T-helper 2 cell treated with Interferon-gamma antibody and Interleukin-4, amounts not matched to agents 100 ng/mL and 5 ng/mL, for 36 hours (primary cell): ENCODE measurements around the gene MAF. TPM values are rescaled to one million over a fixed set of nuclear protein-coding genes. Genes with fewer than 3 reads are reported as not detected.

ENCODE experiments used
- intact Hi-C: fragments of 100-400 bp; cut with micrococcal nuclease; formaldehyde crosslinking; loops from one replicate; pipeline ENCODE4 v1.15.1; 2023
- total RNA-seq: library from RNA; stranded (reverse); gene quantifications from 2 replicates; pipeline ENCODE4 v1.2.3, GENCODE V29; 2022

The MAF gene
- total RNA-seq, 1 donor from 2014 or later, result 46.2 TPM

GRCh38 chr16:79613009-79613408, 12.5 kb upstream of the MAF start:
- intact Hi-C loops, result no loop called here

- intact Hi-C loops, result no loop called here
Observed at GRCh38 chr16:79612207-79612606, 11.7 kb upstream of the MAF start.

GRCh38 chr16:79610771-79611170, 10.2 kb upstream of the MAF start:
- intact Hi-C loops, result no loop called here

GRCh38 chr16:79609861-79610260, 9.3 kb upstream of the MAF start:
- intact Hi-C loops, result loop anchor here (10.0 kb wide), 4 partner anchors 235 to 1395 kb away; partner anchors contain the start of genes CDYL2, CENPN and CMC2

DNA sequence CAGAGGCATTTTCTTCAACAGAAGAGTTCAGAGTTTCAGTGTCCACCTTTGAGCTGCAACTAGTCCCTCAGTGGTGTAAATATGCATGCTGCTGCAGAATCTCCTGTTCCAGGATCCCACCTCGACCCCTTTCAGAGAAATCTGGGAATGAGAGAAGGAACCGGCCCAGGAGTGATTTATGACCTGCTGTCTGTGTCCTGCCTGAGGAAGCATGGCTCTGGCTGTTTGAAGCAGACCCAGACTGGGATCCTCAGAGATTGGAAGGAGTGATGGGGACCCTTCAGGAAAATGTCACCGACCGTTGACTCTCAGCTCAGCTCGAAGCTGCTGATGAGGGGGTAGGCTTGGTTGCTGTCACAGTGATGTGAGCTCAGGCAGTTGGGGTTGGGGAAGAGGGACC, 8.4 kb upstream of the MAF start:
- intact Hi-C loops, result loop anchor here (10.0 kb wide), 4 partner anchors 236 to 1396 kb away; partner anchors contain the start of genes CDYL2, CENPN and CMC2

- intact Hi-C loops, result loop anchor here (10.0 kb wide), 4 partner anchors 237 to 1397 kb away; partner anchors contain the start of genes CDYL2, CENPN and CMC2
Observed at GRCh38 chr16:79607587-79607986, 7.0 kb upstream of the MAF start.

DNA sequence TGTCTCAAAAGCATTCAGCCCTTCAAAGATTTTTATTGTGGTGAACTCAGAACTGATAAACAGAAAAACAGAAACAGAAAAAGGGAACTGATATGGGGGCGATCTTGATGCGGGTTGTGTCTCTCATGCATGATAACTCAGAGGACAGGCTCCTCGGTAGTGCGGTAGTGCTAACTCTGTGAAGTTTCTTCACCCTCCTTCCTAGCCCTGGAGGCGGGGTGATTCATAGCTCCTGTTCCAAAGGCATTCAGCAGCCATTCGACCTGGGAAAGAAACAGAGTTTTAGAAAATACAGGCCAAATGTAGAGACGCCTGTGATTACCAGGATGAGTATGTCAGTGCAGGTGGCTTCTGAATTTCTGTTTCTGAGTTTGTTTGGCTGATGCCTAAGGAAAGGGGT, 5.5 kb upstream of the MAF start:
- intact Hi-C loops, result loop anchor here (10.0 kb wide), 4 partner anchors 239 to 1399 kb away; partner anchors contain the start of genes CDYL2, CENPN and CMC2

DNA sequence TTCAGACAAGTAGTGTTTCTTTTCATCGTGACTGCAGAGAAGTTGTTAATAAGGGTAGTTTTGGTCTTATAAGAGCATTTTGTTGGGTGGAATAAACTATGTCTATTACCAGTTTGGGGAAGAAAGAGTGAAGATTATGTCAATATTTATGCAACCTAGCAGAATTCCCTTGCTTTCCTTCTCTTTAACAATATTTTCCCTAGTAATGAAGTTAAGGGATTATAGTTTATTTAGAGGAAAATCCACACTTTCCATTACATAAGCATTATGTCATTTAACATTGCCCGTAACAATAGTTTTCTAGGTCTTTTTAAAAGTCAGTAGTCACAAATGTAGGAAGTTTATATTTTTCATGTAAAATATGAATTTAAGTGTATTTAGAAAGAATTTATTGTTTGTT, 2.5 kb upstream of the MAF start:
- intact Hi-C loops, result loop anchor here (2.0 to 10.0 kb wide), 8 partner anchors 242 to 1402 kb away; partner anchors contain the start of genes CDYL2, CENPN and CMC2

DNA sequence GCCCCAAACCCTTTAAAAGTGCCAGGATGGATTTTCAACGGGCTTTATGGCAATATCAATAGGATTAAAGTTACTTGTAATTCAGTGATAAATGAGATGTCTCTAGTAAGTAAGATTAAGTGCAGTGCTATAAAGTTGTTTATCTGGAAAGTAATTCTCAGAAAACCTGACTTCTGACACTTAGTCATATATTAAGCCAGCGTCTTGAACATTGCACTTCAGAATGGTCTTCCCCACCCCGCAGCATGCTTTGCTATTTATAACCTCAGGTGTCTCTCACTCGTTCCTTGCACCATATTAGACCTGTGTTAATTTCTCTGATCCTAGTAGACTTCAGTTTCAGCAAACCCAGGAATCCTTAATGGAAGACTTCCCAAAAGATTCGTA, 2.1 kb upstream of the MAF start:
- intact Hi-C loops, result loop anchor here (1.0 to 10.0 kb wide), 9 partner anchors 242 to 1402 kb away; partner anchors contain the start of genes CDYL2, CENPN and CMC2

GRCh38 chr16:79601931-79602627, 1.5 kb upstream of the MAF start:
- intact Hi-C loops, result loop anchor here (1.0 to 10.0 kb wide), 13 partner anchors 17 to 1403 kb away; partner anchors contain the start of genes CDYL2, CENPN and CMC2

GRCh38 chr16:79601092-79601930, 774 bp upstream of the MAF start:
- intact Hi-C loops, result loop anchor here (2.0 to 10.0 kb wide), 11 partner anchors 17 to 1403 kb away; partner anchors contain the start of genes CDYL2, CENPN and CMC2

GRCh38 chr16:79599837-79600637, 500 bp downstream of the MAF start:
- intact Hi-C loops, result loop anchor here (1.0 to 10.0 kb wide), 16 partner anchors 19 to 1501 kb away; partner anchors contain the start of genes CDYL2, CENPN, CMC2 and WWOX

- intact Hi-C loops, result no loop called here
Observed at GRCh38 chr16:79599256-79599836, 1.2 kb downstream of the MAF start.

DNA sequence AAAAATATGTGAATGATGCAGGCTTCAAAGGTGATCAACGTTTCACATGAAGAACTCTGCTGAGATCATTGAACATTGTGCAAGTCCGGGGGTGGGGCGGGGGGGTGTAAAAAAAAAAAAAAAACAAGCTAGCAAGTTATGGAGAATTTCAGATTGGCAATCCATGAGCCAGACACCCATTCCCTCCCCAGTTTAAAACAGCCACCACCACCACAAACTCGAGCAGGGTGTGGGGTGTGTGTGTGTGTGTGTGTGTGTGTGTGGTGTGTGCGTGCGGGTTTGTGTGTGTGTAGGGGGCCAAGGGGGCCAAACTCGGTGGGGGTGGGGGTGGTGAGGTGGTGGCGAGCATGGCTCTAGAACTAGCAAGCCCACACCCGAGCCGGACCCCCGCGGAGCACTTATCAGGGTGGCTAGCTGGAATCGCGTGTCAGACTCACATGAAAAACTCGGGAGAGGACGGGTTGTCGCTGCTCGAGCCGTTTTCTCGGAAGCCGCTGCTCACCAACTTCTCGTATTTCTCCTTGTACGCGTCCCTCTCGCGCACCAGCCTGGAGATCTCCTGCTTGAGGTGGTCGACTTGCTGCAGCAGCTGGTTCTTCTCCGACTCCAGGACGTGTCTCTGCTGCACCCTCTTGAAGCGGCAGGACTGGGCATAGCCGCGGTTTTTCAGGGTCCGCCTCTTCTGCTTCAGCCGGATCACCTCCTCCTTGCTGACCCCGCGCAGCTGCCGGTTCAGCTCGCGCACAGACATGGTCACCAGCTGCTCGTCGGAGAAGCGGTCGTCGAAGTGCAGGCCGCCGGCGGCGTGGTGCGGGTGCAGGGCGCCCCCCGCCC, 2.0 kb downstream of the MAF start:
- intact Hi-C loops, result no loop called here

- intact Hi-C loops, result no loop called here
Observed at GRCh38 chr16:79598063-79598347, 2.5 kb downstream of the MAF start.

DNA sequence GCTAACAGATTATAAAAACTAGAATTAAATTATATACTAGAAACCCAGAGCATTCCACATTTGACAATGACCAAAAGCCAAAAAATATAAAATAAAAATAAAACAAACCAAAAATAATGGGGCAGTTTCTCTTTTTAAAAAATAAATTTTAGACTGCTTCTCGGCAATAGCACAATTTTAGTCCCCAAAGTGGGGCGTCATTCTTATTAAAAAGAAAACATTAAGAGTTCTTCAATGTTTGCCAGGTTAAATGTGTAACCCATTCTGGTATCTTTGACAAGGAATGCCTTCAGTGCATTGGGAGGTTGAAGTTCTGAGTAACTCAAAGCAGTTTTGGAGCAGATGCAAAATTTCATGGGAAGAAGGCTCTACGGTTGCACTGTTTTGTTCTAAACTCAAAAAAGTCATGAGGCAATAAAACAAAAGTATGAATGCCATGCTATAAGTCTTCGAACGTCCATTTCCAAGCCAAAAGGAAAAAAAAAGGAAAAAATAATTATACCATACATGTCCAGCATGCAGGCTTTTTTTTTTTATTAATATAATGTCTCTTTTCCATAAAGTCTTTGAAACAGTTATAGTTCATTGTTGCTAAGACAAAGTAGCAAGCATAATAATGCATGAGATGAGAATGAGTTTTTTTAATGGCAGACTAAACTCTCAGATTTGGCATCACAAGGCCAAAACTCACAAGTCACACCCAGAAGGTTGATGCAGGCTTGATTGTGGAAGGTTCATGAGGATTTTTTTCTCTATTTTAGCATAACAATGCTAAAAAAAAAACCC, 3.1 kb downstream of the MAF start:
- intact Hi-C loops, result no loop called here

DNA sequence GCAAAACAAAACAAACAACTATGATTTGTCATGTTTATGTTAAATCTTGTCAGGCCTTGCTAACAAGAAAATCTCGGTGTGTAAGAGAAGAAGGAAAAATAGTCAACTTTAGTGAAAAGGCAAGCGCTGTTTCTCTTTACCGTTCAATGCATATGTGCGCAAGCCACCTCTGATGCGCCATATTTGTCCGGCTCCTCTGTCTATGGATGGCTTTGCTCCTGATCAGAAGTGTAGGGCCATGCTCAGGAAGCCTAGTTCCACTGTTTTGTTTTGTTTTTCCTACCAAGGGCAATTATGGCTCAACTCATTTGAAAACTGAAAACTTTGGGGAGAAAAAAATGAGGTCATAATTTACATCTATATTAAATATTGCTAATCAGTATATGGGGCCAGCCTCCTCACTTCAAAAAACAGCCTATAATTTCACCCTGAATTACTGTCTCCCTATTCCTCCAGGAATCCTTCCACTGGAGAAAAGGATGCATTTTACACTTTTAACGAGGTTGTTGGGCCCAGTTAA, 4.5 kb downstream of the MAF start:
- intact Hi-C loops, result no loop called here

GRCh38 chr16:79595231-79595641, 5.3 kb downstream of the MAF start:
- intact Hi-C loops, result no loop called here

DNA sequence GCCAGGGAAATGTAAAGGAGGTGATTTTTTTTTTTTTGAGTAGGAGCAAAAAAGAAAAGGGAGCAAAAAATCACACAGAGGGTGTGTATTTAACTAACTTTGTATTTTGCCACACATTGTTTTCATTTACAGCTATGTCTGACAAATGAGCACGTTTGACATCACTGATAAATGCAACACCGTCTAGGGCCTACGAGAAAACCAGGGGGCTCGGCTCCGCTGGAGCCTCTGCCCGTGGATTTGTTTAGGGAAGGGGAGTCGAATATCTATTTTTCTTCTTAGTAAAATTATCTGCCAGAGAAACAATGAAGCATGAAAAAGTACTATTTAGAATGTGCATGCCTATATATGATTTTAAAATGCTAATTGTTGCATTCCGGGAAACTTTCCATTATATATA, 6.8 kb downstream of the MAF start:
- intact Hi-C loops, result no loop called here
